ENCODE data around the gene OOSP3.
"Not testable (repeated sequence)": the region's sequence is repeated elsewhere in the genome, so short reads cannot be mapped to it uniquely, and the experiment has no call there.

DNA sequence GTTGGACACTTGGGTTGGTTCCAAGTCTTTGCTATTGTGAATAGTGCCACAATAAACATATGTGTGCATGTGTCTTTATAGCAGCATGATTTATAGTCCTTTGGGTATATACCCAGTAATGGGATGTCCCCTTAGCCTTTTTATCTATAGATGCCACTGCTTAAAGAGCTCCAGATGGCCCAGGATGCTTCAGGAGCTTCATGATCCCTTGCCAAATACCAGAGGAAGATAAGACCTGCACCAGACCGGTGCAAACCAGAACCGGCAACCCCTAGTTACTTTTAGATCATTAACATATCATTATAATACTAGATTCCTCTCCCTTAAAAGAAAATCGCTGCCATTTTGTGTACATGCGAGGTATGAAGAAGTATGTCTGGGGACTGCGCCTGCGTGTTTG, 30.1 kb upstream of the OOSP3 start:
- TF ChIP-seq, protein P1, sequence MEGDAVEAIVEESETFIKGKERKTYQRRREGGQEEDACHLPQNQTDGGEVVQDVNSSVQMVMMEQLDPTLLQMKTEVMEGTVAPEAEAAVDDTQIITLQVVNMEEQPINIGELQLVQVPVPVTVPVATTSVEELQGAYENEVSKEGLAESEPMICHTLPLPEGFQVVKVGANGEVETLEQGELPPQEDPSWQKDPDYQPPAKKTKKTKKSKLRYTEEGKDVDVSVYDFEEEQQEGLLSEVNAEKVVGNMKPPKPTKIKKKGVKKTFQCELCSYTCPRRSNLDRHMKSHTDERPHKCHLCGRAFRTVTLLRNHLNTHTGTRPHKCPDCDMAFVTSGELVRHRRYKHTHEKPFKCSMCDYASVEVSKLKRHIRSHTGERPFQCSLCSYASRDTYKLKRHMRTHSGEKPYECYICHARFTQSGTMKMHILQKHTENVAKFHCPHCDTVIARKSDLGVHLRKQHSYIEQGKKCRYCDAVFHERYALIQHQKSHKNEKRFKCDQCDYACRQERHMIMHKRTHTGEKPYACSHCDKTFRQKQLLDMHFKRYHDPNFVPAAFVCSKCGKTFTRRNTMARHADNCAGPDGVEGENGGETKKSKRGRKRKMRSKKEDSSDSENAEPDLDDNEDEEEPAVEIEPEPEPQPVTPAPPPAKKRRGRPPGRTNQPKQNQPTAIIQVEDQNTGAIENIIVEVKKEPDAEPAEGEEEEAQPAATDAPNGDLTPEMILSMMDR (IDR thresholded peaks at IDR 0.05), result not testable (repeated sequence)
- not testable (repeated sequence) for TF ChIP-seq POLR2A (IDR thresholded peaks at IDR 0.05)
